HG02840 (cell line): Measurements from ENCODE around the gene ELMOD3.
A peak's percentile ranks its signal among the peaks of the same experiment; 100 is the strongest.
"Not testable (repeated sequence)": the region's sequence is repeated elsewhere in the genome, so short reads cannot be mapped to it uniquely, and the experiment has no call there.

Source experiments
- ATAC-seq: cut with Tn5 transposase; IDR thresholded peaks from one replicate; pipeline ENCODE4 v1.9.1; 2021; ENCODE audit warnings: mild to moderate bottlenecking, moderate library complexity, moderate number of reproducible peaks; ENCODE audit not compliant: unreplicated experiment, low FRiP score

The ELMOD3 gene

DNA sequence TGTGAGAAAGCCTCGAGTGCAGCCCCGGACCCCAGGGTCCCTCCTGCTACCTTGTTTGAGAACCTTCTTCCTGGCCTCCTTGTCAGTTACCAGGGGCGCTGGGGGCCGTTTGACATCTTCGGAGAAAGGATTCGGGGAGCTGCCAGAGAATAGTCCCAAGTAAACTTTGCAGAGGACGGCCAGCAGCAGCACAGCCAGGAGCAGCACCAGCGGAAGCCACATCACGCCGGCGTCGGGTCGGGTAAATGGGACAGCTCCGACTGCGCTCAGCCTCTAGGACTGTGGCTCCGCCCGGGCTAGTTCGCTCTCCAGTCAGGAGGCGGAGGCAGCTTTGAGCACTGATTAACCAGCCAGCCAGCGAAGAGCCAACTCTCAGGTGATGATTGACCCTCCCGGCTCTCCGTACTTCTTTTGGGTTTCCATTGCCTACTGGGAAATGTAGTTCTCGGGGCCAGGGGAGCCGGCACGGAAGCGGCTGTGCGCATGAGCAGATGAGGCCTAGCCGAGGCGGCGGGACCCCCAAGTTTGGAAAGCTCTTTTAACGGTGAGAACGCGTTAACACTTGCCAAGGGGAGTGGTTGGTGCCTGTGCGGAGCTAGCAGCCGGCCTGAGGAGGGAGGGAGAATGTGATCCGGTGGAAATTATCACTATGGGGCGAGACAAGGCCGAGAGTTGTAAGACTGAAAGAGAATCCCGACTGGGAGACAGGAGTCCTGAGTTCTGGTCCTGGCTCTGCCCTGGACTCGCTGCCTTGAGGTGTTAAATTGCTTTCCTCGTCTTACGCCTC, at the start of gene ELMOD3, which contains the start of gene RETSAT:
TSS of gene ELMOD3 (plus strand) at position 484 of the 787 bp plus-strand sequence. CDS start 2,430 bp downstream, outside the sequence.
TSS of gene RETSAT (minus strand) at position 243 of the 787 bp plus-strand sequence. CDS start at position 222, 21 bp downstream.
- peak; percentile 94 for ATAC-seq

DNA sequence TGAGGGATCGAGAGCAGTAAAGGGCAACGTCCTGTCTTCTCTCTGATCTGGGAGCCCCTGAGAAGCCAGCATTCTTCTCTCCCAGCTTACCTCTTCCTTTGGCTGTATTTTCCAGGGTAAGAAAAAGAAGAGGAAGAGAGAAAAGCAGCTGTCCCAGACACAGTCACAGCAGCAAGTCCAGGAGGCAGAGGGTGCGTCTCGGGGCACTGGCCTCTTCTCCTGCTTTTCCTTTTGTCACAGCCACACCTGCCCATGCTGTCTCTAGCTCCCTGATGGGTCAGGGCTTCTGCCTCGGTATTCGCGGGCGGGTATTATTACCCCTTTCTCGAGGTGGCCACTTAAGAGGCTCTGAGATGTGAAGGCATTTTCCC, 47.1 kb upstream of the ELMOD3 start:
- no peak for ATAC-seq

DNA sequence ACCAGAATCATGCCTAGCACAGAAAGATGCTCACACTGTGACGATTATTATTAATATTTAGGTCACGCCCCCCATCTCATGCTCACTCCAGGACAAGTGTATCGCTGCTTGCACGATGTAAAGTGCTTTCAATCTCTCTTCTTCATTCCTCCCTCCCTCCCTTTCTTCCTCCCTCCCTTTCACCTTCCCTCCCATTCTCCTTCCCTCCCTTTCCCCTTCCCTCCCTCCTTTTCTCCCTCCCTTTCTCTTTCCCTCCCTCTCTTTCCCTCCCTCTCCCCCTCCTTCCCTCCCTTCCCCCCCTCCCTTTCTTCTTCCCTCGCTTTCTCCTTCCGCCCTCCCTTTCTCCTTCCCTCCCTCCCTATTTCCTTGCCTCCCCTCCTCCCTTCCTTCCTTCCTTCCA, 46.4 kb upstream of the ELMOD3 start:
- ATAC-seq = no peak

DNA sequence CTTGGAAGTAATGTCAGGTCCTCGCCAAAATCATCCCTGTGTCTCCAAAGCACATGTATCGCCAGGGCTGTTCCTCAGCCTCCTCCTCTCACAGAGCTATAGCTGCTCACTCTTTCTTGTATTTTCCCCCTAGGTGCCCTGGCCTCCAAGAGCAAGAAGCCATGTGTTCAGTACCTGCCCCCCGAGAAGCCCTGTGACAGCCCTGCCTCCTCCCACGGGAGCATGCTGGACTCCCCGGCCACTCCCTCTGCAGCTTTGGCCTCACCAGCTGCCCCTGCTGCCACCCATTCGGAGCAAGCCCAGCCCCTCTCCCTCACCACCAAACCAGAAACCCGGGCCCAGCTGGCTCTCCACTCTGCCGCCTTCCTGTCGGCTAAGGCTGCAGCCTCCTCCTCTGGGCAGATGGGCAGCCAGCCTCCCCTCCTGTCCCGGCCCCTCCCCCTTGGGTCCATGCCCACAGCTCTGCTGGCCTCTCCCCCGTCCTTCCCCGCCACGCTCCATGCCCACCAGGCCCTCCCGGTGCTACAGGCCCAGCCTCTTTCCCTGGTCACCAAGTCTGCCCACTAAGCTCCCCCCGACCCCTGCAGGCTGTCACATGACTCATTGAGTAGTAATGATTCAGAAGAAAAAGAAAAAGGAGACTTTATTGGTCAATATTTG, 45.5 kb upstream of the ELMOD3 start:
- no peak for ATAC-seq

DNA sequence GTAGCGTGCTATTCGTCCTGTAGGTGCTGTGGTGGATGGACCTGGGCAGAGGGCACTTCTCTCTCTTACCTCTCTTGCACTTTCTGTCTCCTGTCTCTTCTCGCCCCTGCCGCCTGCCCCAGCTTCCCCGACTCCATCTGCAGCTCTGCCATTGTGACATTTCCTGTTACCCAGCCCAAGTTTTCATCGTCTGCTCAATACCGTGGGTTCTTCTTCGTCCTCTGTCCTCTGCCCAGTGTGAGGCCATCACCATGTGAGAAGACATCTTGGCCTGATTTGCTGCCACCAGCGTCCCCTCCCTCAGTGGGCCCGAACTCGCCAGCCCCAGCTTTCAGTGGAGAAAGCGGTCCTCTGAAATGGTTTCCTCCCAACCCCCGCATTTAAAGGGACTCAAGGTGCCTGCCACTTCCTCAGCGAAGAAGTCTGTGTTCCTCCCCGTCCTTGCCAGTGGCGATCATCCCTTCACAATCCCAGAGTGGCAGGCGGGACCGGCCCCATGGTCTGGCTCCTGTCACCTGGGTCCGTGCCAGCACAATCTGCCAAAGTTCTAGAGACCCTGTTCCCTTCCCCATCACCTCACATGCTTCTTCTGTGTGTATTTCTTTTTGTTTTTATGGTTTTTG, 44.8 kb upstream of the ELMOD3 start:
- no peak for ATAC-seq

DNA sequence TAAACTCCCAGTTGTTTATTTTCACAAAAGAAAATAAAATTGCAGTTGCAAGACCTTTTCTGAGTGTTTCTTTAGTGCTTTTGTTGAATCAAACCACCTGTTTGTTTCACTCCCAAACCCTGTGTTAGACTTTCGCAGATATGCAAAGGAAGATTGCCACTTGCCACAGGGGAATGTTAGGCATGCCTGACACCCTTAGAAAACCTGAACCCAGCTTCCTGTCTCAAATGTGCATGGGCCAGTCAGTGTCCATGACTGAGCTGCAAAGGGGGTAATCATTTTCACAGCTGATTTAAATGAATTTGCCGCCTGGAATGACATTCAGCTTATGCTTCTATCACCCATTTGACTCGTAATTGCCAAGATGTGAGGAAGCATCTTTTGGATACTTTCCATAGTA, 44.2 kb upstream of the ELMOD3 start:
- ATAC-seq = peak; percentile 61

DNA sequence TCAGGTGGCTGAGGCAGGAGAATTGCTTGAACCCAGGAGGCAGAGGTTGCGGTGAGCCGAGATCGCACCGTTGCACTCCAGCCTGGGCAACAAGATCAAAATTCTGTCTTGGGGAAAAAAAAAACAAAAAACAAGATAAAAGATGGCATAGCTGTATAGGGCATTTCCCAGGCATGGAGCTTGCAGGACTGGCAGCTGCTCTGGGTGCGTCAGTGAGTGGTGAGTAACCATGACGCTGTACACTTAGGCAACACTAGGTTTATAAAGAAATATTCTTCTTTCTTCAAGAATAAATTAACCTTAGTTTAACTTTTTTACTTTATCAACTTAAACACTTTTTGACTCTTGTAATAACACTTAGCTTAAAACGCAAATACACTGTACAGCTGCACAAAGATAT, 42.2 kb upstream of the ELMOD3 start:
- ATAC-seq = no peak

DNA sequence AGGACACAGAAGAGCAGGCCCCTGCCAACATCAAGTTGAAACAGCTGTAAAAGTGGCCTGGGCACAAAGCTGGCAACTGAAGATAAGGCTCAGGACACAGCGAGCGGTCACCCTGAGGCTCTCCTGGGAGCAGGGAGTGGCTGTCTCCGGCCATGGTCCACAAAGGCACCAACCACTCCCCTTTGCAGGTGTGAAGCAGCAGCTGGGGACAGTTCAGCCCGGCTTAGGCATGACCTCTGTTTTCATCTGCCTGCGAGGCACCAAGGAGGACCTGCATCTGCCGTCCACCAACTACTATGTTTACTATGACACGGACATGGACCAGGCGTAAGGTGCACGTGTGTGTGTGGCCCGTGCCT, 39.7 kb upstream of the ELMOD3 start:
- no peak for ATAC-seq

DNA sequence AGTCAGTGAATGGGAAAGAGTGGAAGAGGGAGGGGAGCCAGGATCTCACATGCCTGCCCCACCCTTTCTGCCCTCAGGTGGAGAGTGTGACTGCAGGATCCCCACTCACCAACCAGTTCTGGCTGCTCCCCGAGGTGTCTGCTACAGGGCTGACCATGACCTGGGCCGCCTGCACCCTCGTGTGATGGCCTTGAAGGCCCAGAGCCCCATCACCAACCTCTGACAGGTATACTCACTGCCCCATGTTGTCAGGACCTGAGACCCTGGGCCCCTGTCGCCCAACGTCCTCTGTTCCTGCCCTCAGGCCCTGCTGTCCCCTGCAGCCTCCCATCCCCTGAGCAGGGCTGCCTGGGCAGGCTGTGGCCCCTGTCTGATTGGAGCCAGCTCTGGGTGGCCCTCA, 38.6 kb upstream of the ELMOD3 start:
- ATAC-seq = not testable (repeated sequence)

DNA sequence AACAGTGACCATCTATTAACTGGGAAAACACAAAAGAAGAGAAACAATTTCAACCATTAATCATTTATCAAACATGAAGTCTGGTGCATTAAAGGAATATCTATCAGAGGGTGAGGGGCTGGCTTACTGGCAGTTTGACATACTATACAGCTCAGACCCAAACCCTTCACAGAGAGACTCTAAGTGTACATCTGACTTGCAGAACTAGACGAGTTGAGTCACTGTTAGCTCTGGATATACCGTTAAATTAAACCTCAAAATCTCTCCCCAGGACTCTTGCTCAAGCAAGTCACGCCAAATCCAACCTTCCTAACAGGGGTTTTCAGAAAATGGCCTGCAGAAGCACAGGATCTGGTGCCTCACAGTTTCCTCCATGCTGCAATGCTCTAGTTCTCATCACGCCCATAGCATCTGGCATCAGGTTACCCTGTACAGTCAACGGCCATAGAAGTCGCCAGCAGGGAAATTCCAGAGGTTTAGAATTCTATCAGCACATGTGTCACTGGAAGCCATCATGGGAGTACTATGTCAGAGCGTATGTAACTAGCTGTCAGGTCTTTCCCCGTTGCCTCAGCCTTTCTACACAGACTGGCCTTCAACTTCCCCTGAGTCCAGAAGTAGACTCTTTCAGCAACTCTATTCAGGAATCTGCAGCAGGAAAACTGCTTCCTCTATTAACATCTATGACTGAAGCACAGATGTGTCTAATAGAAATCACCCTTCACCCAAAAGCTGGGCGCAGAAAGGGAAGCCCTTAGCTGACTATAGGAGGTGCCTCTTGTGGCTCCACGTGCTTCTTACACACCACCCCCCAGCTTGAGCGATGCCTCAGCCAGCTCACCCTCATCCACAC, 36.1 kb upstream of the ELMOD3 start:
- ATAC-seq = no peak

DNA sequence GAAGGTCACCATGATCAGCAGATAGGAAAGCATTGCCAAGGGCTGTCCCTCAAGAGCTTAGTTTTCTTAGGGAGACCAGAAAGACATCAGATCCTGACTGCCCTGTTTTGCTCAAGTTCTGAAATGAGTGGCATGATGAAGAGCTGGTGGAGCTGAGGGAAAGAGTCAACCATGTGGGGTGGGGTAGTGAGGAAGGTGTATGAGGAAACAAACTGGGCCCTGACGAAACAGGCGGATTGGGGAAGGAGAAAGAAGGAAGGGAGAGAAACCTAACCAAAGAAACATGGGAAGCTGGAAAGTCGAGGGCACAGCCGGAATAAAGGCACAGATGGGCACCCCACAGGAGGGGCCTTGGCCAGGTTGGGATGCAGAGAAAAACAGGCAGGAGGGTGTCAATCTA, 34.8 kb upstream of the ELMOD3 start:
- ATAC-seq = no peak

DNA sequence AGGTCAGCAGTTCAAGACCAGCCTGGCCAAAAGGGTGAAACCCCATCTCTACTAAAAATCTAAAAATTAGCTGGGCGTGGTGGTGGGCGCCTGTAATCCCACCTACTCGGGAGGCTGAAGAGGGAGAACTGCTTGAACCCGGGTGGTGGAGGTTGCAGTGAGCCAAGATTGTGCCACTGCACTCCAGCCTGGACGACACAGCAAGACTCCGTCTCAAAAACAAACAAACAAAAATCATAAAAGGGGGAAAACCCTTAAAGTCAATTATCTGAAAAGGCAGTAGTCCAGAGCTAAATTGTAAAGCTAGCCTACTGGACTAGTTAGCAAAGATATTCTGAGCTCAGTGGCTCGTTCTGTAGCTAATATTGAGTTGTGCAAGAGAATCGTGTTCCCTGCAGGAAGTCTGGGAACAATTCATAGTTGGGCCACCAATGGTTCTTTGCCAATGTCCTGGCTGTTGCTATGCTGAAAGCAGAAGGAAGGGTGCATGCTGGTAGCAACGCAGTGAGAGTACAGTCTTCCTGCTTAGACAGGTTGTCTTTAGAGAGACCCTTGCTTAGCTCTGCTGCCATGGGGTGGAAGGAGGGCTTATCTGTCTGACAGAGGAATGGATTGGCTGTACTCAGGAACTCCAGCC, 31.1 kb upstream of the ELMOD3 start:
- no peak for ATAC-seq

DNA sequence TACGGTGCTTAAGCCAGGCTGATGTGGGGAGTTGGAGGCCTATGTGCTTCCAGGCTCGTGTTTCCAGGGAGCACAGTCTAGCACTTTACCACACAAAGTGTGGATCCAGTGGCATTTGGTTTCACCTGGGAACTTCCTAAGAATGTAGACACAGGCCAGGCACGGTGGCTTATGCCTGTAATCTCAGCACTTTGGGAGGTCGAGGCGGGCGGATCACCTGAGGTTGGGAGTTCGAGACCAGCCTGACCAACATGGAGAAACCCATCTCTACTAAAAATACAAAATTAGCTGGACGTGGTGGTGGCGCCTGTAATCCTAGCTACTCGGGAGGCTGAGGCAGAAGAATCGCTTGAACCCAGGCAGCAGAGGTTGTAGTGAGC, 30.6 kb upstream of the ELMOD3 start:
- not testable (repeated sequence) for ATAC-seq

DNA sequence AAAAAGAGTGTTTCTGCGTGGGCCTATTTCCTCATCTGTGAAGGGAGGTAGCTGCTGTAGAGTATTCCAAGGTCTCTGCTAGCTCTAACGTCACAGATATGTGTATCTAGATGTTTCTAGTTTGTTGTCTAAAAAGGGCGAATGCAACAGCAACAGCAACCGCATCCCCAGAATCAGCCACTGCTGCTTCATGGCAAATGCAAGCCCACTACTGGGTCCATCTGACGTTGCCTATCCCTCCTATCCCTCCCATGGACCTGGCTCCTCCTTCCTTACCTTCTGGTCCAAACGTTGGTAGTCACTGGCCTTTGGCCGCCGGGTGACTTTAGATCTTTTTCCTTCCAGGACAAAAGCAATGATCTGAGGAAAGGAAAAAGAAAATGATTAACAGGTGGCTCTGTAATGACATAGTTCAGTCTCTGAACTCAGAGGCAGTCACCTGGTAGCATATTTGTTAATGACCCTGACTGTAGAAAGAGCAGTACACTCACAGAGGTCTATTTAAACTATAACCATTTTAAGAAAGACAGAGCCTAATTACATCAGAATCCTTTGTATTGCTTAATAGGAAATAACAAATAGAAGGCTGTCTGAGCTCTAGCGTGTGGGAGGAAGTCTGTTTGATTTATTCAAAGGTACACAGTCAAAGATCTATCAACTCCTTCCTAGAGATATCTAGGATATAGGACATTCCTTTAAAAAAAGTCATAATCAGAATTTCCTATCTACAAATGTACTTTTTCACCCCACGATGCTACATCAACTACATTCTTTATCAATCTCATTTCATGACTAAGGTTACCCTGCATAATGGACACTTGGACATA, 29.7 kb upstream of the ELMOD3 start:
- ATAC-seq = no peak

DNA sequence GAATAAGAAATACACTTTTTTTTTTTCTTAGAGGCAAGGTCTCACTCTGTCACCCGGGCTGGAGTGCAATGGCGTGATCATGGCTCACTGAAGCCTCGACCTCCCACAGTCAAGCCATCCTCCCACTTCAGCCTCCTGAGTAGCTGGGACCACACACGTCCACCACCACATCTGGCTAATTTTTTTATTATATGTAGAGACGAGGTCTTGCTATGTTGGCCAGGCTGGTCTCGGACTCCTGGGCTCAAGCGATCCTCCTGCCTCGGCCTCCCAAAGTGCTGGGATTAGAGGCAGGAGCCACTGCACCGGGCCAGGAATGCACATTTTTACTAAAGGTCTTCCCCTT, 29.1 kb upstream of the ELMOD3 start:
- no peak for ATAC-seq

DNA sequence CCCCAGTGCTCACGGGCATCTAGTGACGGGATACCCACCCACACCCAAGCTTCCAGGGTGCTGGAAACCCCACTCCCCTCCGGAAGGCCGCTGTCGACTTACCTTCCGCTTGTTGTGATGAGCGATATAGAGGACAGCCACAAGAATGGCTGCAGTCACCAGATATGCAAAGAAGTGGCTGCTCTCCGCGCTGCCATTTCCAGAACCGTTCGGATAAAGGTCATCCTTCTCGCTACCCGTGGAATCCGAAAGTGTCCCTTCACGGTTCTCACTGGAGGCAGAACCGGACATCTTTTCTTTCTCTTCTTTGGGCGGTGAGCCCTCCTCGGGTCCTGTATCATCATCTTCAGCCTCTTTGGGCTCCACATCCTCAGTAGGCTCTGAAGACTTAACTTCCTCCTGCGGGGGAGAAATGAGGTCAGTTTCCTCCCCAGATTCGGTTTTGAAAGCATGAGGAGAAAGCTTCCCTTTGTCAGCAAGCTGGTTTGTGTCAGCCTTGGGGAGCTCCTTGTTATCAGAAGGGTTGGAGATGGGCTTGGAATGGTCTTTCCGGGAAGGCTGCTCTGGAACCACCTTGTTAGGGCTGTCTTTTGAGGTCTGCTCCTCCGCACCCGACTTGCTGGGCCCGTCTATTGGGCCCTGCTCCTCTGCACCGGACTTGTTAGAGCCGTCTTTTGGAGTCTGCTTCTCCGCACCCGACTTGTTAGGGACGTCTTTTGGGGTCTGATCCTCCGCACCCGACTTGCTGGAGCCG, 28.0 kb upstream of the ELMOD3 start:
- ATAC-seq = no peak

DNA sequence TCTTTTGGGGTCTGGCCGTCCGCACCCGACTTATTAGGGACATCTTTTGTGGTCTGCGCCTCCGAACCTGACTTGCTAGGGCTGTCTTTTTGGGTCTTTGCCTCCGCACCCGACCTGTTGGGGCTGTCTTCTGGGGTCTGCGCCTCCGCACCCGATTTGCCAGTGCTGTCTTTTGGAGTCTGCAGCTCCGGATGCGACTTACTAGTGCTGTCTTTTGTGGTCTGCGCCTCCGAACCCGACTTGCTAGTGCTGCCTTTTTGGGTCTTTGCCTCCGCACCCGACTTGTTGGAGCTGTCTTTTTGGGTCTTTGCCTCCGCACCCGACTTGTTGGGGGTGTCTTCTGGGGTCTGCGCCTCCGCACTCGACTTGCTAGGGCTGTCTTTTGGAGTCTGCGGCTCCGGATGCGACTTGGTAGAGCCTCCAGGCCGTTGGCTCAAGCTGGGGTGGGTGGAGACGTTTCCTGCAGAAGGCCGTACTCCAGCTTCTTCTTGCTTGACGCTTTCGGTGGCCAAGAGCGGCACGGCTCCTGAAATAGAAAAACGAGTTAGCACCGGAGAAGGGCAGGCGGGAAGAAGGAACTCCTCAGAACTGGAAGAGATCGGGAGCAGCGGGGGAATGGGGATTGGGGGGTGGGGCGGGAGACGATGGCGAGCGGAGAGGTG, 27.3 kb upstream of the ELMOD3 start:
- no peak for ATAC-seq
